Activated CD8-positive, alpha-beta T cell treated with anti-CD3 and anti-CD28 coated beads, Interleukin-2, amount 10 ng/mL, durations not matched to agents 7 days and 5 days (primary cell): ENCODE data around the gene WNT9B. TPM values are rescaled to one million over a fixed set of nuclear protein-coding genes. Genes with fewer than 3 reads are reported as not detected.

Experiments used
- ATAC-seq: fragments of 150-1000 bp; cut with Tn5 transposase; one replicate; pipeline ENCODE4 v1.10.0; 2021; ENCODE audit warnings: moderate library complexity
- CTCF ChIA-PET: fragments of 350-600 bp; sonication (Branson Sonifier 250); formaldehyde crosslinking; loops from one replicate; lab custom pipeline; 2021; ENCODE audit warnings: antibody characterized with exemption; lab: Charles Lee
- POLR2A ChIA-PET: fragments of 350-600 bp; sonication (Branson Sonifier 250); formaldehyde crosslinking; loops from one replicate; lab custom pipeline; 2021; ENCODE audit warnings: antibody characterized with exemption; lab: Charles Lee
- DNase-seq: peaks from one replicate; pipeline ENCODE4 v3.0.0-alpha.2; 2020
- H3K27ac Mint-ChIP-seq: one replicate; pipeline ENCODE4 v1.8.0; 2021; ENCODE audit warnings: mild to moderate bottlenecking, mixed read lengths
- H3K27me3 Mint-ChIP-seq: one replicate; pipeline ENCODE4 v1.8.0; 2021; ENCODE audit warnings: low read depth, mixed read lengths
- H3K36me3 Mint-ChIP-seq: one replicate; pipeline ENCODE4 v1.8.0; 2021; ENCODE audit warnings: low read depth, mixed read lengths
- H3K4me1 Mint-ChIP-seq: one replicate; pipeline ENCODE4 v1.8.0; 2021; ENCODE audit warnings: low read depth, mixed read lengths
- H3K4me3 Mint-ChIP-seq: one replicate; pipeline ENCODE4 v1.8.0; 2021; ENCODE audit warnings: mild to moderate bottlenecking, mixed read lengths
- H3K9me3 Mint-ChIP-seq: one replicate; pipeline ENCODE4 v1.8.0; 2022; ENCODE audit warnings: mixed read lengths; ENCODE audit not compliant: insufficient read depth
- total RNA-seq, 2 experiments: library from RNA; stranded (reverse); gene quantifications; one replicate each; pipeline ENCODE4 v1.2.3, GENCODE V29; 2021

Gene WNT9B
- total RNA-seq, 2 experiments from 2014 or later = not detected

- ATAC-seq (no peak), DNase-seq (no peak)
- no peaks in the 10 kb centered on the region for H3K36me3 Mint-ChIP-seq
- ChIA-PET CTCF (no interaction called here), POLR2A (no interaction called here)
- H3K27me3 Mint-ChIP-seq = no peaks in the 10 kb centered on the region
- no peak overlapping the region for H3K27ac Mint-ChIP-seq
- no peak overlapping the region for H3K4me3 Mint-ChIP-seq
- H3K4me1 Mint-ChIP-seq = peaks cover 9% of the 10 kb centered on the region
- H3K9me3 Mint-ChIP-seq = no peaks in the 10 kb centered on the region
Observed at GRCh38 chr17:46876353-46876887, 25.0 kb downstream of the WNT9B start.

- Mint-ChIP-seq H3K4me1 (peaks cover 9% of the 10 kb centered on the region), H3K4me3 (no peak overlapping the region), H3K27ac (no peak overlapping the region), H3K9me3 (no peaks in the 10 kb centered on the region), H3K27me3 (no peaks in the 10 kb centered on the region), H3K36me3 (no peaks in the 10 kb centered on the region)
- no peak for DNase-seq
- no peak for ATAC-seq
- ChIA-PET CTCF (interaction anchor here (1.5 kb wide), 1 partner anchor 24 kb away, joined by 3 read pairs; no protein-coding TSS in a partner anchor), POLR2A (no interaction called here)
Observed at GRCh38 chr17:46876926-46877325, 25.5 kb downstream of the WNT9B start.

GRCh38 chr17:46877466-46877865 lies 26.1 kb downstream of the WNT9B start:
- POLR2A ChIA-PET = no interaction called here
- ATAC-seq (peak; percentile 36), DNase-seq (peak; percentile 50)
- CTCF ChIA-PET = interaction anchor here (1.5 kb wide), 1 partner anchor 24 kb away, joined by 3 read pairs; no protein-coding TSS in a partner anchor
- Mint-ChIP-seq H3K36me3 (no peaks in the 10 kb centered on the region), H3K27me3 (no peaks in the 10 kb centered on the region), H3K4me3 (no peak overlapping the region), H3K9me3 (no peaks in the 10 kb centered on the region), H3K4me1 (peaks cover 9% of the 10 kb centered on the region), H3K27ac (peak overlapping the region; percentile 6)

GRCh38 chr17:46878055-46878454 lies 26.7 kb downstream of the WNT9B start:
- H3K27ac Mint-ChIP-seq = no peak overlapping the region
- H3K4me1 Mint-ChIP-seq = peaks cover 9% of the 10 kb centered on the region
- H3K36me3 Mint-ChIP-seq = no peaks in the 10 kb centered on the region
- H3K9me3 Mint-ChIP-seq = no peaks in the 10 kb centered on the region
- ChIA-PET POLR2A (no interaction called here), CTCF (interaction anchor here (1.5 kb wide), 1 partner anchor 23 kb away, joined by 3 read pairs; no protein-coding TSS in a partner anchor)
- DNase-seq = no peak
- no peak overlapping the region for H3K4me3 Mint-ChIP-seq
- no peaks in the 10 kb centered on the region for H3K27me3 Mint-ChIP-seq
- no peak for ATAC-seq

GRCh38 chr17:46879101-46879500 lies 27.7 kb downstream of the WNT9B start:
- Mint-ChIP-seq H3K4me3 (no peak overlapping the region), H3K27me3 (no peaks in the 10 kb centered on the region), H3K27ac (no peak overlapping the region), H3K4me1 (peaks cover 9% of the 10 kb centered on the region), H3K36me3 (no peaks in the 10 kb centered on the region), H3K9me3 (no peaks in the 10 kb centered on the region)
- POLR2A ChIA-PET = no interaction called here
- DNase-seq = no peak
- no peak for ATAC-seq
- CTCF ChIA-PET = no interaction called here

- Mint-ChIP-seq H3K4me1 (peaks cover 9% of the 10 kb centered on the region), H3K9me3 (no peaks in the 10 kb centered on the region), H3K27ac (no peak overlapping the region), H3K27me3 (peaks cover 1% of the 10 kb centered on the region), H3K4me3 (no peak overlapping the region), H3K36me3 (no peaks in the 10 kb centered on the region)
- CTCF ChIA-PET = no interaction called here
- POLR2A ChIA-PET = no interaction called here
- DNase-seq = no peak
- ATAC-seq = no peak
Observed at GRCh38 chr17:46881015-46881414, 29.6 kb downstream of the WNT9B start.

- peaks cover 4% of the 10 kb centered on the region for H3K27me3 Mint-ChIP-seq
- no peak overlapping the region for H3K4me3 Mint-ChIP-seq
- DNase-seq (no peak), ATAC-seq (no peak)
- no peaks in the 10 kb centered on the region for H3K36me3 Mint-ChIP-seq
- no peak overlapping the region for H3K27ac Mint-ChIP-seq
- CTCF ChIA-PET = no interaction called here
- H3K9me3 Mint-ChIP-seq = no peaks in the 10 kb centered on the region
- H3K4me1 Mint-ChIP-seq = peaks cover 4% of the 10 kb centered on the region
- POLR2A ChIA-PET = no interaction called here
Observed at GRCh38 chr17:46882666-46883065, 31.3 kb downstream of the WNT9B start.

- CTCF ChIA-PET = no interaction called here
- DNase-seq = no peak
- no peak for ATAC-seq
- no peaks in the 10 kb centered on the region for H3K4me1 Mint-ChIP-seq
- POLR2A ChIA-PET = no interaction called here
- H3K27me3 Mint-ChIP-seq = peaks cover 4% of the 10 kb centered on the region
- no peaks in the 10 kb centered on the region for H3K36me3 Mint-ChIP-seq
- no peak overlapping the region for H3K4me3 Mint-ChIP-seq
- no peak overlapping the region for H3K27ac Mint-ChIP-seq
- no peaks in the 10 kb centered on the region for H3K9me3 Mint-ChIP-seq
Observed at GRCh38 chr17:46883871-46884520, 32.6 kb downstream of the WNT9B start.

- Mint-ChIP-seq H3K36me3 (no peaks in the 10 kb centered on the region), H3K27me3 (peaks cover 4% of the 10 kb centered on the region), H3K27ac (no peak overlapping the region), H3K4me3 (no peak overlapping the region), H3K4me1 (no peaks in the 10 kb centered on the region), H3K9me3 (no peaks in the 10 kb centered on the region)
- CTCF ChIA-PET = no interaction called here
- POLR2A ChIA-PET = no interaction called here
- DNase-seq = no peak
- ATAC-seq = no peak
Observed at GRCh38 chr17:46884552-46884951, 33.2 kb downstream of the WNT9B start.

- ChIA-PET POLR2A (no interaction called here), CTCF (interaction anchor here (1.7 kb wide), 1 partner anchor 43 kb away, joined by 8 read pairs; no protein-coding TSS in a partner anchor)
- DNase-seq (no peak), ATAC-seq (no peak)
- Mint-ChIP-seq H3K4me1 (no peaks in the 10 kb centered on the region), H3K27ac (no peak overlapping the region), H3K36me3 (no peaks in the 10 kb centered on the region), H3K27me3 (peaks cover 4% of the 10 kb centered on the region), H3K4me3 (no peak overlapping the region), H3K9me3 (no peaks in the 10 kb centered on the region)
Observed at GRCh38 chr17:46885415-46886309, 34.3 kb downstream of the WNT9B start.

- no peaks in the 10 kb centered on the region for H3K4me1 Mint-ChIP-seq
- H3K9me3 Mint-ChIP-seq = no peaks in the 10 kb centered on the region
- H3K27me3 Mint-ChIP-seq = peaks cover 4% of the 10 kb centered on the region
- H3K36me3 Mint-ChIP-seq = no peaks in the 10 kb centered on the region
- DNase-seq = no peak
- no peak overlapping the region for H3K4me3 Mint-ChIP-seq
- CTCF ChIA-PET = interaction anchor here (1.7 kb wide), 1 partner anchor 44 kb away, joined by 8 read pairs; no protein-coding TSS in a partner anchor
- POLR2A ChIA-PET = no interaction called here
- ATAC-seq = no peak
- no peak overlapping the region for H3K27ac Mint-ChIP-seq
Observed at GRCh38 chr17:46886310-46886663, 34.9 kb downstream of the WNT9B start.

- Mint-ChIP-seq H3K4me1 (no peaks in the 10 kb centered on the region), H3K4me3 (no peak overlapping the region), H3K9me3 (no peaks in the 10 kb centered on the region), H3K27me3 (peaks cover 11% of the 10 kb centered on the region), H3K36me3 (no peaks in the 10 kb centered on the region), H3K27ac (no peak overlapping the region)
- ChIA-PET CTCF (interaction anchor here (1.4 kb wide), 1 partner anchor 46 kb away, joined by 3 read pairs; no protein-coding TSS in a partner anchor), POLR2A (no interaction called here)
- DNase-seq = no peak
- ATAC-seq = no peak
Observed at GRCh38 chr17:46887717-46888116, 36.3 kb downstream of the WNT9B start.
